Osteocyte (in vitro differentiated cells): Measurements from ENCODE around the gene SERP2. TPM values are rescaled to one million over a fixed set of nuclear protein-coding genes. Genes with fewer than 3 reads are reported as not detected.

Experiments used
- DNase-seq: peaks from one replicate; pipeline ENCODE4 v3.0.0; 2021; ENCODE audit warnings: mixed read lengths; ENCODE audit not compliant: unreplicated experiment; ENCODE audit errors: extremely low spot score
- H3K27ac Mint-ChIP-seq: one replicate; pipeline ENCODE4 v1.8.0; 2021; ENCODE audit warnings: mild to moderate bottlenecking, mixed read lengths; ENCODE audit not compliant: unreplicated experiment
- H3K27me3 Mint-ChIP-seq: one replicate; pipeline ENCODE4 v1.8.0; 2021; ENCODE audit warnings: mixed read lengths; ENCODE audit not compliant: unreplicated experiment
- H3K36me3 Mint-ChIP-seq: one replicate; pipeline ENCODE4 v1.8.0; 2021; ENCODE audit warnings: mixed read lengths; ENCODE audit not compliant: unreplicated experiment
- H3K4me1 Mint-ChIP-seq: one replicate; pipeline ENCODE4 v1.8.0; 2021; ENCODE audit warnings: mixed read lengths; ENCODE audit not compliant: unreplicated experiment
- H3K4me3 Mint-ChIP-seq: one replicate; pipeline ENCODE4 v1.8.0; 2021; ENCODE audit warnings: mild to moderate bottlenecking, moderate library complexity, mixed read lengths; ENCODE audit not compliant: unreplicated experiment
- H3K9me3 Mint-ChIP-seq: one replicate; pipeline ENCODE4 v1.8.0; 2021; ENCODE audit warnings: mixed read lengths; ENCODE audit not compliant: unreplicated experiment
- total RNA-seq: library from RNA; stranded (reverse); gene quantifications from 2 replicates; pipeline ENCODE4 v1.2.1, GENCODE V29; 2021
- TF ChIP-seq, protein P1 (sequence below): fragments of 200-600 bp; sonication (generic); IDR thresholded peaks from 2 replicates; pipeline ENCODE4 v1.5.0; 2021; ENCODE audit warnings: antibody characterized with exemption, mild to moderate bottlenecking, moderate library complexity

SERP2 gene
- total RNA-seq, 1 donor from 2014 or later = 8.4 TPM

- Mint-ChIP-seq H3K27ac (no peak overlapping the region), H3K27me3 (peaks cover 5% of the 10 kb centered on the region)
These were observed 39.5 kb downstream of the SERP2 start for GRCh38 chr13:44413095-44413494.

DNA sequence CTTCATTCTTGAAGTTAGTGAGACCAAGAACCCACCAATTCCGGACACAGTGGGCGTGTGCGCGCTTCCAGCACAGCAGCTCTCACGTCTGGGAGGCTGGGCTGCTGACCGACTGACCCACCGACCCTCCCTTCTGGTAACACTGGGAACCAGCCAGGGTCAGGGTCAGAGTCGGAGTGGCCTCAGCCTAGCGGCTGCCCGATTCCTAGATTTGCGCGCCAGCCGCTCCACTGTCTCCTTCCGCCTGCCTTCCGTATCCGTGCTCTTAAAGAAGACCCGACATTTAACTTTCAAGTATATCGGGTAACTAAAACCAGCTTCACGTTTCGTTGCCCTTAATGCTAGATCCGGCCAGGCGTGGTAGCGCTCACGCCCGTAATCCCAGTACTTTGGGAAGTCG, 41.1 kb downstream of the SERP2 start:
- Mint-ChIP-seq H3K27ac (no peak overlapping the region), H3K4me3 (no peak overlapping the region), H3K27me3 (no peaks in the 10 kb centered on the region), H3K36me3 (no peaks in the 10 kb centered on the region), H3K4me1 (peaks cover 3% of the 10 kb centered on the region), H3K9me3 (no peaks in the 10 kb centered on the region)
- no peak for DNase-seq
- TF ChIP-seq, protein P1, sequence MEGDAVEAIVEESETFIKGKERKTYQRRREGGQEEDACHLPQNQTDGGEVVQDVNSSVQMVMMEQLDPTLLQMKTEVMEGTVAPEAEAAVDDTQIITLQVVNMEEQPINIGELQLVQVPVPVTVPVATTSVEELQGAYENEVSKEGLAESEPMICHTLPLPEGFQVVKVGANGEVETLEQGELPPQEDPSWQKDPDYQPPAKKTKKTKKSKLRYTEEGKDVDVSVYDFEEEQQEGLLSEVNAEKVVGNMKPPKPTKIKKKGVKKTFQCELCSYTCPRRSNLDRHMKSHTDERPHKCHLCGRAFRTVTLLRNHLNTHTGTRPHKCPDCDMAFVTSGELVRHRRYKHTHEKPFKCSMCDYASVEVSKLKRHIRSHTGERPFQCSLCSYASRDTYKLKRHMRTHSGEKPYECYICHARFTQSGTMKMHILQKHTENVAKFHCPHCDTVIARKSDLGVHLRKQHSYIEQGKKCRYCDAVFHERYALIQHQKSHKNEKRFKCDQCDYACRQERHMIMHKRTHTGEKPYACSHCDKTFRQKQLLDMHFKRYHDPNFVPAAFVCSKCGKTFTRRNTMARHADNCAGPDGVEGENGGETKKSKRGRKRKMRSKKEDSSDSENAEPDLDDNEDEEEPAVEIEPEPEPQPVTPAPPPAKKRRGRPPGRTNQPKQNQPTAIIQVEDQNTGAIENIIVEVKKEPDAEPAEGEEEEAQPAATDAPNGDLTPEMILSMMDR = no peak

More at GRCh38 chr13:44413095-44413494, 39.5 kb downstream of the SERP2 start:
- TF ChIP-seq, protein P1 = no peak
- DNase-seq = no peak
- Mint-ChIP-seq H3K4me1 (peaks cover 3% of the 10 kb centered on the region), H3K4me3 (no peak overlapping the region), H3K9me3 (no peaks in the 10 kb centered on the region), H3K36me3 (no peaks in the 10 kb centered on the region)

DNA sequence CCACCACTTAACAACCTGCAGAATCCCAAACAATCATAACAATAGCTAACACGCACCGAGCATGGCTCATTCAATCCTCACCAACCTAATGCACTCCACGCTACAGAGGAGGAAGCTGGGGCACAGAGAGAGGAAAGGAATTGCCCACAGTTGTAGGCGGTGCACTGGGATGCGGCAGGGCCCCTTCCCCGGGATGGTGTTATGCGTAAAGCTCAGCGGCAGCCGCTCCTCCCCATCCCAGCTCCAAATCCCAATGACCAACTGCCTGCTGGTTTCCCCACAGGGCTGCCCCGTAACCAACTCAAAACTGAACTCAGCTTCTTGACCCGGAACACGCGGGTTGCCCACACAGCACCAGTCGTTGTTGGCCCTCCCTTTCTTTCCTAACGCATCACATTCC, 42.2 kb downstream of the SERP2 start:
- Mint-ChIP-seq H3K9me3 (no peaks in the 10 kb centered on the region), H3K4me3 (no peak overlapping the region), H3K27me3 (no peaks in the 10 kb centered on the region), H3K4me1 (peaks cover 3% of the 10 kb centered on the region), H3K36me3 (no peaks in the 10 kb centered on the region), H3K27ac (no peak overlapping the region)
- TF ChIP-seq, protein P1 = no peak
- no peak for DNase-seq

DNA sequence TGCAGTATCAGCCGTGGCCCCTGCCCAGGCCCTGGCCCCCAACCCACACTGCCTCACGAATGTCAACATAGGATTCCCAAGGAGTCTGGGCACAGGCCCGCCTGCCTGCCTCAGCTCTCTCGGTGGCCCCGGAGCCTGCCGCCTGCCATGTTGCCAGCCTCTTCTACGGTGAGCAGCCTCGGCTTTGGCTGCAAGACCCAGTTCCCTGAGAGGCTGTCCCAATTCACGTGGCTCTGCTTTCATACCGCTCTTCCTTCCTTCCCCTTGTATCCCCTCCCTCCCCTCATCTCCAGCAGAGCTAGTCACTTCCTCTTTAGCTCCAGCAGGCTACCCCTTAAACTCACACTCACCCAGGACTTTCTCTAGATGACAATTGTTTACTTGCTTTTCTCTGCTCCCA, 42.7 kb downstream of the SERP2 start:
- TF ChIP-seq, protein P1 = no peak
- Mint-ChIP-seq H3K9me3 (no peaks in the 10 kb centered on the region), H3K27ac (no peak overlapping the region), H3K27me3 (no peaks in the 10 kb centered on the region), H3K4me3 (no peak overlapping the region), H3K36me3 (no peaks in the 10 kb centered on the region), H3K4me1 (peaks cover 3% of the 10 kb centered on the region)
- DNase-seq = no peak

GRCh38 chr13:44416744-44417143, 43.1 kb downstream of the SERP2 start:
- Mint-ChIP-seq H3K4me3 (no peak overlapping the region), H3K4me1 (peaks cover 3% of the 10 kb centered on the region), H3K27me3 (no peaks in the 10 kb centered on the region), H3K36me3 (no peaks in the 10 kb centered on the region), H3K9me3 (no peaks in the 10 kb centered on the region), H3K27ac (no peak overlapping the region)
- TF ChIP-seq, protein P1 = no peak
- no peak for DNase-seq
